NT2/D1 (cell line): ENCODE measurements around the gene KCNQ1.

Experiments used
- SUZ12 ChIP-seq: IDR thresholded peaks from 2 replicates; pipeline ENCODE4 v1.6.1; 2011; ENCODE audit not compliant: insufficient read length, insufficient read depth; ENCODE audit errors: extremely low read depth
- YY1 ChIP-seq: IDR thresholded peaks from 2 replicates; pipeline ENCODE4 v1.6.1; 2011; ENCODE audit not compliant: insufficient read length, insufficient read depth
- ZNF274 ChIP-seq: IDR thresholded peaks from 2 replicates; pipeline ENCODE4 v1.6.1; 2011; ENCODE audit warnings: mild to moderate bottlenecking, low read depth, low read length

DNA sequence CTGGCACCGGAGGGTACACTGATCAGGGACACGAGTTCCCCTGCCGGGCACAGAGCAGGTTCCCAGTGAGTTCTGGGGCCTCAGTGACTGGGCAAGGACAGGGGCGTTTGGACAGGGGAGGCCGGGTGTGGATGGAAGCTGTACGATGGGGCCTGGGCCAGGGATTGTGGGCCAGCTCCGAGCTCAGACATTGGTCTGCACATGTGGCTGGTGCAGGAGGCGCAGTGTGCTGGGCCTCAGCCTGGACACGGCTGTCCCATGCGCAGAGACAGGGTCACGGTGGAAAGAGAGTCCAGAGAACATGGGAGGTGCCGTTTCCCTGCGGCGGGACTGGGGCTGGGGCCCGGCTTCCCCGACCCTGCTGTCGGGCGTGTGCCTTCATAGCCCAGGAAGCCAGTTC lies 380.0 kb downstream of the KCNQ1 start:
- TF ChIP-seq YY1 (no peak), ZNF274 (no peak), SUZ12 (no peak)
